GM12875 (cell line): ENCODE data around the gene TYW5.

Source experiments
- H3K4me3 ChIP-seq: one replicate; pipeline ENCODE4 v1.5.1; 2011; ENCODE audit warnings: low read depth, low read length, control low read depth
- TF ChIP-seq, protein P1 (sequence below): IDR thresholded peaks from 2 replicates; pipeline ENCODE4 v1.5.1; 2011; ENCODE audit warnings: low read depth, mild to moderate bottlenecking, control low read depth, inconsistent platforms, low read length, moderate library complexity, borderline replicate concordance; ENCODE audit not compliant: insufficient read depth

The TYW5 gene

GRCh38 chr2:199901942-199902341, 53.3 kb downstream of the TYW5 start:
- TF ChIP-seq, protein P1, sequence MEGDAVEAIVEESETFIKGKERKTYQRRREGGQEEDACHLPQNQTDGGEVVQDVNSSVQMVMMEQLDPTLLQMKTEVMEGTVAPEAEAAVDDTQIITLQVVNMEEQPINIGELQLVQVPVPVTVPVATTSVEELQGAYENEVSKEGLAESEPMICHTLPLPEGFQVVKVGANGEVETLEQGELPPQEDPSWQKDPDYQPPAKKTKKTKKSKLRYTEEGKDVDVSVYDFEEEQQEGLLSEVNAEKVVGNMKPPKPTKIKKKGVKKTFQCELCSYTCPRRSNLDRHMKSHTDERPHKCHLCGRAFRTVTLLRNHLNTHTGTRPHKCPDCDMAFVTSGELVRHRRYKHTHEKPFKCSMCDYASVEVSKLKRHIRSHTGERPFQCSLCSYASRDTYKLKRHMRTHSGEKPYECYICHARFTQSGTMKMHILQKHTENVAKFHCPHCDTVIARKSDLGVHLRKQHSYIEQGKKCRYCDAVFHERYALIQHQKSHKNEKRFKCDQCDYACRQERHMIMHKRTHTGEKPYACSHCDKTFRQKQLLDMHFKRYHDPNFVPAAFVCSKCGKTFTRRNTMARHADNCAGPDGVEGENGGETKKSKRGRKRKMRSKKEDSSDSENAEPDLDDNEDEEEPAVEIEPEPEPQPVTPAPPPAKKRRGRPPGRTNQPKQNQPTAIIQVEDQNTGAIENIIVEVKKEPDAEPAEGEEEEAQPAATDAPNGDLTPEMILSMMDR = no peak

DNA sequence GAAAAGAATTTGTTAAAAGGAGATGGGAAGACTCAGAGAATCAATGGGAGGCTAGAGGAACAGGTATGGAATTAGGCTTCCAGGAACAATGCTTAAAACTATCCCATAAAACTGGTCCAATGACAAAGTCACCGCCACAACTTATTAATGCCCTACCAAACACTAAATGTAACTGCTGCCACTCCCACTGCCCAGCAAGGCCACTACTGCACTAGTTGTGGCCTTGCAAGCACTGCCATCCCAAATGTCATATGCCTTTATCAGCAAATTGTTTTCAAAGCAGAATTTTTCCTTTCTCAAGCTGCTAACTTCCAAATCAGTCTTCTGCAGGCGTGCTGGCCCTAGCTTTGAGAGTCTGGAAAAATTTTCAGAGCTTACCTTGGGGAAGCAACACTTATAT, 58.7 kb downstream of the TYW5 start:
- H3K4me3 ChIP-seq = no peak overlapping the region
- TF ChIP-seq, protein P1 = no peak

More at GRCh38 chr2:199901942-199902341, 53.3 kb downstream of the TYW5 start:
- no peak overlapping the region for H3K4me3 ChIP-seq

- no peak overlapping the region for H3K4me3 ChIP-seq
- TF ChIP-seq, protein P1 = no peak
These were observed 59.9 kb downstream of the TYW5 start for GRCh38 chr2:199895406-199895805.

- TF ChIP-seq, protein P1 = no peak
These were observed 71.6 kb downstream of the TYW5 start for GRCh38 chr2:199883474-199884212.

DNA sequence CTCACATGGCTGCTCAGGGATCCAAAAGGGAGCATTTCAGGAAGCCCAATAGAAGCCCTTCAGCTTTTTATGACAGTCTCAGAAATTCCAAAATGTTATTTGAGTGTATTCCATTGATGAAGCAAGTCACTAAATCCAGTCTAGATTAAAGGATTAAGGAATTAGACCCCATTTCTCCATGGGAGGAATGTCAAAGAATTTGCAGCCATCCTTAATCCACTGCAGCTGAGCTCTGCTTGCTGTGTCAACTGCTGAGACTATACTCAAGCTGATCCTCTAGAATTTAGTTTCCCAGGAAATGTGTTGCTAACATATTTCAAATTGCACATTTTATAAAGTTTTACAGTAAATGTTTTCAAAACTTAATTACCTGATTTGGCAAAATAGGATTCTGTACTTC, 72.6 kb downstream of the TYW5 start:
- H3K4me3 ChIP-seq = no peak overlapping the region
- TF ChIP-seq, protein P1 = no peak

More at GRCh38 chr2:199883474-199884212, 71.6 kb downstream of the TYW5 start:
- no peak overlapping the region for H3K4me3 ChIP-seq
